ES-I3 (cell line): ENCODE data around the gene BCAN.
A peak's percentile ranks its signal among the peaks of the same experiment; 100 is the strongest.

ENCODE experiments used
- H3K36me3 ChIP-seq: 2 replicates; pipeline ENCODE4 v1.6.1; 2013; ENCODE audit warnings: mild to moderate bottlenecking, low read length, control low read depth, moderate library complexity; ENCODE audit not compliant: insufficient read depth
- H3K4me1 ChIP-seq: 2 replicates; pipeline ENCODE4 v1.6.1; 2013; ENCODE audit warnings: mild to moderate bottlenecking, control low read depth, low read length; ENCODE audit not compliant: insufficient read depth
- H3K9ac ChIP-seq: 2 replicates; pipeline ENCODE4 v1.6.1; 2013; ENCODE audit warnings: low read depth, mild to moderate bottlenecking, low read length, moderate library complexity
- H3K9me3 ChIP-seq: 2 replicates; pipeline ENCODE4 v1.6.1; 2013; ENCODE audit warnings: mild to moderate bottlenecking, low read length, moderate library complexity; ENCODE audit not compliant: control insufficient read depth, insufficient read depth

BCAN gene

GRCh38 chr1:156641761-156642264 lies at the start of gene BCAN:
Gene BCAN (plus strand): TSS chr1:156642117. CDS start chr1:156646055, 3,938 bp downstream.
- Histone ChIP-seq H3K9me3 (no peaks in the 10 kb centered on the region), H3K9ac (peak within 1 kb of the TSS; percentile 56; the same call in 1 of the 2 replicates)

GRCh38 chr1:156592158-156592909 lies 49.6 kb upstream of the BCAN start:
- Histone ChIP-seq H3K4me1 (no peaks in the 10 kb centered on the region), H3K9me3 (no peaks in the 10 kb centered on the region), H3K36me3 (peaks cover 19% of the 10 kb centered on the region; the same call in 1 of the 2 replicates), H3K9ac (peak overlapping the region; percentile 72)

More at GRCh38 chr1:156641761-156642264, at the start of gene BCAN:
- H3K4me1 ChIP-seq, result peaks cover 16% of the 10 kb centered on the region
- no peaks in the 10 kb centered on the region for H3K36me3 ChIP-seq

GRCh38 chr1:156592910-156593660 lies 48.8 kb upstream of the BCAN start:
- Histone ChIP-seq H3K4me1 (no peaks in the 10 kb centered on the region), H3K36me3 (peaks cover 24% of the 10 kb centered on the region), H3K9ac (no peak overlapping the region), H3K9me3 (no peaks in the 10 kb centered on the region)

GRCh38 chr1:156593661-156593989 lies 48.3 kb upstream of the BCAN start:
- no peaks in the 10 kb centered on the region for H3K4me1 ChIP-seq
- peaks cover 26% of the 10 kb centered on the region for H3K36me3 ChIP-seq
- no peak overlapping the region for H3K9ac ChIP-seq
- H3K9me3 ChIP-seq, result no peaks in the 10 kb centered on the region

GRCh38 chr1:156594190-156594589 lies 47.7 kb upstream of the BCAN start:
- Histone ChIP-seq H3K9ac (no peak overlapping the region), H3K36me3 (peaks cover 26% of the 10 kb centered on the region), H3K9me3 (no peaks in the 10 kb centered on the region), H3K4me1 (no peaks in the 10 kb centered on the region)

GRCh38 chr1:156595016-156595415 lies 46.9 kb upstream of the BCAN start:
- Histone ChIP-seq H3K9me3 (no peaks in the 10 kb centered on the region), H3K9ac (no peak overlapping the region), H3K4me1 (no peaks in the 10 kb centered on the region), H3K36me3 (peaks cover 26% of the 10 kb centered on the region)

GRCh38 chr1:156596426-156596825 lies 45.5 kb upstream of the BCAN start:
- Histone ChIP-seq H3K4me1 (no peaks in the 10 kb centered on the region), H3K9ac (no peak overlapping the region), H3K36me3 (peaks cover 26% of the 10 kb centered on the region), H3K9me3 (no peaks in the 10 kb centered on the region)

GRCh38 chr1:156598125-156598524 lies 43.8 kb upstream of the BCAN start:
- Histone ChIP-seq H3K4me1 (no peaks in the 10 kb centered on the region), H3K9ac (no peak overlapping the region), H3K36me3 (peaks cover 25% of the 10 kb centered on the region), H3K9me3 (no peaks in the 10 kb centered on the region)

GRCh38 chr1:156598731-156599432 lies 43.0 kb upstream of the BCAN start:
- H3K9ac ChIP-seq, result no peak overlapping the region
- H3K9me3 ChIP-seq, result no peaks in the 10 kb centered on the region
- peaks cover 22% of the 10 kb centered on the region for H3K36me3 ChIP-seq
- no peaks in the 10 kb centered on the region for H3K4me1 ChIP-seq

- no peaks in the 10 kb centered on the region for H3K4me1 ChIP-seq
- H3K9ac ChIP-seq, result no peak overlapping the region
- H3K36me3 ChIP-seq, result peaks cover 22% of the 10 kb centered on the region
- no peaks in the 10 kb centered on the region for H3K9me3 ChIP-seq
Measured at GRCh38 chr1:156599811-156600210, 42.1 kb upstream of the BCAN start.

- peaks cover 18% of the 10 kb centered on the region for H3K36me3 ChIP-seq
- peak overlapping the region; percentile 81 for H3K9ac ChIP-seq
- H3K9me3 ChIP-seq, result no peaks in the 10 kb centered on the region
- no peaks in the 10 kb centered on the region for H3K4me1 ChIP-seq
Measured at GRCh38 chr1:156600733-156601121, 41.2 kb upstream of the BCAN start.

- peaks cover 14% of the 10 kb centered on the region for H3K36me3 ChIP-seq
- no peaks in the 10 kb centered on the region for H3K9me3 ChIP-seq
- H3K9ac ChIP-seq, result peak within 1 kb of the TSS; percentile 81
- H3K4me1 ChIP-seq, result no peaks in the 10 kb centered on the region
Measured at GRCh38 chr1:156601122-156601830, 40.6 kb upstream of the BCAN start, which contains the start of gene GPATCH4. Gene GPATCH4 (minus strand): TSS chr1:156601479.

GRCh38 chr1:156601892-156602291 lies 40.0 kb upstream of the BCAN start:
- Histone ChIP-seq H3K4me1 (no peaks in the 10 kb centered on the region), H3K9me3 (no peaks in the 10 kb centered on the region), H3K9ac (peak overlapping the region; percentile 81; the same call in 1 of the 2 replicates), H3K36me3 (peaks cover 9% of the 10 kb centered on the region)

GRCh38 chr1:156602557-156602993 lies 39.3 kb upstream of the BCAN start:
- Histone ChIP-seq H3K36me3 (peaks cover 6% of the 10 kb centered on the region), H3K4me1 (no peaks in the 10 kb centered on the region), H3K9me3 (no peaks in the 10 kb centered on the region), H3K9ac (peak overlapping the region; percentile 25; the same call in 1 of the 2 replicates)
